Fibroblast of skin of left biceps (primary cell): ENCODE measurements around the gene P3H2.

ENCODE experiments used
- DNase-seq, 2 experiments: peaks; one replicate each; pipeline ENCODE4 v3.0.0-alpha.2; 2013; ENCODE audit warnings: low read depth in 2 of 2

Gene P3H2

DNA sequence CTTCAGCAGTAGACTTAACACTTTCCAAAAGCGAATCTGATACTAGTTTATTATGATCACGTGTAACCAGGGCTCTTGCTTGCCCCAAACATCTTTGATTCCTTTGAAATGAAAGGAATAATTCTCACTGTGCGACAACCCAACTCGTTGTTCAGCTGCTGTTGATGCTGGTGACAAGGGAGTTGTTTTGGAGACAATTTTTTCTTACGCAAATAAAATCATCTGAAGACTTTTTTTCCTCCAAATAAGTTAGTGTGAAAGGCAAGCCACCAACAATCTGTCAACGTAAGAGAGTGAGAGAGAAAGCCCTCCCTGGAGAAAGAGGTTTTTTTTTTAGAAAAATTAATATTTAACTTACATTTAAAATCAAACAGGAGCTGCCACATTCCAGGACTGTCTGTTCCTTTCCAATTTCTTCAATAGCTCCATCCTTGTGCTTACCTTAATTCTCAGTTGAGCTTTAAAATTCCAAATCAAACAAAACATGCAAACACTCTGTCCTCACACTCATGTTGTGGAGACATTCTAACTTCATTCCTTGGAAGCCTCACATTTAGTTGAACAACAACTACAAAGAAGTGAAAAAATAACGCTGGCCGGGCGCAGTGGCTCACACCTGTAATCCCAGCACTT is 4.9 kb upstream of the P3H2 start:
- DNase-seq = no peak

DNA sequence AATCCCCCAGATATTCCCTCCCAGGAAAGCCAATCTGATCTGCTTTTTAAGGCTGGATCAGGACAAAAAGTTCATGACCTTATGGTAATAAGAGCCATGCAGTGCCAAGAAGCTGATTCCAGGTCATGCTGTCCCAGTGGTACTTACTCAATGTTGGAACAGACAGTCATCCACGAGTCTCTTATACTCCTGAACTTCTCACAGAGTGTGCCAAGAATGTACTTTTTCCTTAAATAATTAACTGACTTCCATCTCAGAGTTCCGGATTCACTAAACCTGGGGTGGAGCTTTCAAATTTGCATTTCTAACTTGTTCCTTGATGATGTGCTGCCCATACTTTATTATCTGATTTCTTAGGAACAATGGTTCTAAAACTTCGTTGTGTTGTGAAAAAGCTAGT is 3.4 kb upstream of the P3H2 start:
- DNase-seq = no peak

DNA sequence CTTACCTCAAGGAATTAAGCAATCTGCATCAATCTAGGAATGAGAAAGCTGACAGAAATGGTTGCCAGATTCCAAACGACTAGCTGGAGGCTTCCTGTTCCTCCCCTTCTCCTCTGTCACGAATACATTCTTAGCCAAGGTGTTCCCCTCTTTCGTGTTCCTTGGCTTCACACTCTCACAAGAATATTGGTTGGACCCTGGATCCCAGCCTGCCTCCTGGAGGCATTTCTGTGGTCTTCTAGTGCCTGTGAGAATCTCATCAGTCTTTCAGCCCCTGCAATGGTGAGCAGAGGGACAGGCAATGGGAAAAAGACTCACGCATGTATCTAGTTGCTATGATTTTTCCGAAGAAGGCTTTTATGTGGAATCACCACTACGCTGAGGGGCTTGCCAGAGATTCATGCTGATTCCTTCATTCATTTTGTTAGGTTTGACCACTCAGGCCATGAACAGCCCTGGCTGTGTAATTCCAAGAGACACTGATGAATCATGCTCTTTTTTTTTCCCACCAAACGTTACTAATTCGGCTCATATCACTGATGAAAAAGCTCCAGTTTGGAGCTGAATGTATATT is 1.6 kb upstream of the P3H2 start:
- DNase-seq = no peak

DNA sequence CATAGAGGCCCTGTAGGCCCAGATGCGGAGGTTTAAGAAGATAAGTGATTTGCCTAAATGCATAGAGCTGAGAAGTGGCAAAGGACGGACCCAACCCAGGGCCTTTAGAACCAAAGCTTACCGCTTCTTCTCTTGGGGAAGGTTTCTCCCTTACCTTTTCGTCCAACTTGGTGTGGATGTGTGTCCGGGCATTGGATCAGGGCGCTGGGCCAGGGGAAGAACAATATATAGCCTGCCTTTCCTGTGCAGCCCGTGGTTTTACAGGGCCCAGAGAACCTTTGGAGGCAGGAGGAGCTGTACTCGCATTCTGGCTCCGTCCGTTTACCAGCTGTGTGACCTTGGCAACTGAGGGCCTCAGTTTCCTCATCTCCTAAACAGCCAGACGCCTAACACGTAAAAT is 686 bp upstream of the P3H2 start:
- DNase-seq = no peak

DNA sequence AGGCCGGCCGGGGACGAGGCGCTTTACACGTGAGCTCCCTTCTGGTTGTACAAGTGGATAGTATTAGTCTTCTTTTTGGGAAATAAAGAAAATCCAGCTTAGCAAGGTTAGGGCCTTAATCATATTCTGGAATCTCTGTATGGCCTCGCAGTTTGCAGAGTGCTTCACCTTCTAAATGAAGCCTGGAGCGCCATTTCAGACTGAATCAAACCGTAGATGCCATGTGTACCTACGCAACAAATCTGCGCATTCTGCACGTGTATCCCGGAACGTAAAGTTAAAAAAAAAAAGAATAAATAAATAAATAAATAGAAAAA is 322 bp upstream of the P3H2 start:
- DNase-seq = no peak

DNA sequence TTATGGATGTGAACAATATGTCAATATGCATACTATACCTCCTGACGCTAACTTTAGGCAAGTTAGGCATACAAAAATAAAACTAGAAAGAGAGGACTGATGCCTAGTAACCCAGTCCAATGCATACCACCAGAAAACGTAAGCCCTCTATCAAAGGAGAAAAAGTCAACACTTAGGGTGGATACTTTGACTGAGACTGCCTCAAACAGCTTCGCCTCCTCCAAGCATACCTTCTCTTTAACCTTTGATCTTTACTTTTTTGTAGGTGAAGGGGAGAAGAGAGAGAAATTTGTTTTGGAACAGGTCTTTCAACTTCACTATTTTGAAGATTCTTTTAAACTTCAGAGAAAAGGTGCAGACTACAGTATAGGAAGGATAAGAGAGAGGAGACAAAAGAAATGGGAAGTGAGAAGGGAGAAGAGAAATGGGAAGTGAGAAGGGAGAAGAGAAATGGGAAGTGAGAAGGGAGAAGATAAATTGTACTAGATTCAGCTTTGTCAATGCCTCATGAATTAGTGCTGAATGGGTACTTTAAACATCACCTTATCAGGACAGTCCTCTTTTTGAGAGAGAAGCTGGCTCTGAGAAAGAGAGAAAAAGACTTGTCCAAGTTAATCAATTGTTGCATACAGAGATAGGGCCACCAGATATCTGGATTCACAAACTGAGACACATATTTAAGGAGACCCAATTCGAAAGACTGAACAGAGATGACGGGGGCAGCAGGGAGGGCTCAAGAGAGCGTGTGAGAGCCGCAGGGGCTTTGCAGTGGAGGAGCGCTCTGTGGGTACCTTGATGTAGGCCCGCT is 1.0 kb downstream of the P3H2 start:
- no peak for DNase-seq

DNA sequence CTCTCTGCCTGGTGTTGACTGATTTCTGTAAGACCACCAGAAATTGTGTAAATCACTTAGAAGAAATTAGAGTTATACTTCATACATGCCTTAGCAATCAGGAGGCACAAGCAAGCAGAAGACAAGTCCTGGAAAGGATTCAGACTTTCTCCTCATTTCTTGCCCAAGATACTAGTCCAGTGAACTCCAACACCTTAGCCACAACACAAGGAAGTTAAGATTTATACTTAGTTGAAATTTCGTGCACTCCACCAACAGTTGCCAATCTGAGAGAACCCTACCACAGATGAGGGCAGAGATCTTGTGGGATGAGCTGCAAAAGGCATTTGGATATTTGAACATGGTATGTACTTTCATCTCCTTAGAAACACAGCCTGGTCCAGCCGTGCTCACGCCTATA is 2.3 kb downstream of the P3H2 start:
- DNase-seq = no peak

DNA sequence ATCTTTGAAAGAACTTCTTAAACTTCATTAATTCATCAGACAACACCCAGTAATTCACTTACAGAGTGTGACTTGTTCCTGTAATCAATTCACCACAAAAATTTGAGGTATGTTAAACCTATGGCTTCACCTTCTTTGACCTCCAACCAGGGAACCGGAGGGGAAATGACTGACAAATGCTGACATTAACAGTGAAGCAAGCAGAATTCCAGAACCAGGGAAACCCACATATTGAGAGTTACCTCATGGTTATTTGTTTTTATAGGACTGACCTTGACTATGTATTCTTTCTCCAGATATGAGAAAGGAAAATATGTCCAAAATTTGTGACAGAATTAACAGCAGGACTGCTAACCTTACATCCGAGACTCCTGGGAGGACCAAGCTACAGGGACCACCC is 2.7 kb downstream of the P3H2 start:
- no peak for DNase-seq

DNA sequence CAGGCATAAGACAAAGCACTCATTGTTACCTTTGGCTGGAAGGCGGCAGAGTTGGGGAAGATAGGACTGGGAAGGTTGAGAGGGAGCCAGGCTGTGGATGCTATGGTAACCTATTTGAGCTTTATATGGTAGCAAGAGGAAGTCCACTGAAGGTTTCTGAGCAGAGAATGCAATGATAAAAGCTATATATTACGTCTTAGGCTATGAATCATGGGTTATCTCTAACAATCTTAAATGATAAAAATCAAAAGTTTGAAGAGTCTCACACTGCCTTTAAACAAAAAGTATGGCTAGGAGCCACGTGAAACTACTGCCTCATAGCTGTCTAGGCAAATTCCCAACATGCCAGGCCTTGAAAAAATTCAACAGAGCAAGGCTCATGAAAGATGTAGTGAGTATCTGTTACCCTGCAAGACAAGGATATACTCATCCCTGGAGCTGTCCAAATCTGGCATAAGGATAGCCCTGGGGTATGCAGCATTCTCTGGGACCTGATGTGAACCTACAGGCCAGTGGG is 4.1 kb downstream of the P3H2 start:
- DNase-seq = no peak

DNA sequence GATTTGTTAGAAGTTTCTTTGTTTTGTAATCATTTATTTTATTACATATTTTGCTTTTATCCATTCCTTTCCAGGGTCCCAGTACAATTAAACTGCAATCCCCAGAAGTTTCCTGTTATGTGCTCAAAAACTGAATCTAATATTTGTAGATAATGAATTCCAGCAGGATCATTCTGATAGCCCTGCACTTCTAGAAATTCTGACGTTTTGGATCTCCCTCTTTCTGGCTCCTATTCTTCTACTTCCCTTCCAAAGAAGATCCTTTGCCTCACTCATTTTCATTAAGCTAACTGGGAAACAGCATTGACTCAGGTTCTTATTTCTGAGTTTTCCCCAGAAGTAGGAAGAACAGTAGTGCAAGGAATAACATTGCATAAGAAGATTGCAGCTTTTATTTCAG is 9.9 kb downstream of the P3H2 start:
- DNase-seq = no peak

DNA sequence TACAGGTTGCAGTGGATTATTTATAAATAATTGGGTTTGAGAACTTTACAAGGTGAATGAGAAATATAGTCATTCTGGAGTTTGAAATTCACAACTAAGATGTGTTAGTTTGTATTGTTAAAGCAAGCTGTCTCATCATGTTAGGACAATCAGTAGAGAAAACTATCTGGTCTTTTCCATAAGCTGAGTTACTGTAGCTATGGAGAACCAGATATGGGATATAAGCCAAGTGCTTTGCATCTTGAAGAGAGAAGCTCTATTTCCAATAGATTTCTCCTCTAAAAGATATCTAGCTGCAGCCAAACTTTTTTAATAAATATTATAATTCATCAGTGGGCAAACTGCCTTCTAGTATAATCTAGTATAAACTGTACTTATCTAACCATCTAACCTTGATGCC is 11.3 kb downstream of the P3H2 start:
- no peak for DNase-seq

DNA sequence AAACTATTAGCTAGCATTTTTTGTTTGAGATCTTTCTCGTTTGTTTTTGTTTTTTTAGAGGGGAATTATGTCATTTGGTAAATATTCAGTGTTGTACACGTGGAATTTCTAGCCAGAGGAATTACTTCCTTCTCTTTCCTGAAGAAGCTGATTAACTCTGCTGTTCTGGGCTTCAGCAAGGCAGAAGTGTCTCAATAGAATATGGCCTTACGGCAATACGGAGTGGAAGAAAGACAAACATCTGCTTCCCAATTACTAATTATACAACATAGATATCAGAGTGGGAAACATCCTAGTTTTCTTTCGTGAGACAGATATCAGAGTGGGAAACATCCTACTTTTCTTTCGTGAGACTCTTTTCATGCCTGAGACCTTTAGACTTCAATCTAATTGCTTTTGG is 11.9 kb downstream of the P3H2 start:
- no peak for DNase-seq

DNA sequence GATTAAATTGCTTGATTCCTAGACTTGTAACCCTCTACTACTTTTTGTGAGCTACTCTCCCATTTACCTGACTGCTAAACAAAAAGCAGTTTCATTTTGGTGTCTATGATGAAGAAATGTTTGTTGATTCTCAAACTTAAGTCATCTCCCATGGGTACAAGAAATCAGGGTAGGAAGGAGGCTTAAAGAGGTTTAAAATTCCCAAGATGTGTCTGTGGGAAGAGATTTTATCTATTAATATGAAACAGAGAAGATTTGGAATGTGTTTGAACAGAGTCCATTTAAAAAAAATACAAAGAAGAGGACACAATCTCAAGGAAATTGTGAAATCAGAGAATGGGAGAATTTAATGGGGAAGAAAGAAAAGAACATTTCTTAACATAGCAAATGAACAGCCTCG is 14.8 kb downstream of the P3H2 start:
- peak; percentile 71 to 79 for DNase-seq

DNA sequence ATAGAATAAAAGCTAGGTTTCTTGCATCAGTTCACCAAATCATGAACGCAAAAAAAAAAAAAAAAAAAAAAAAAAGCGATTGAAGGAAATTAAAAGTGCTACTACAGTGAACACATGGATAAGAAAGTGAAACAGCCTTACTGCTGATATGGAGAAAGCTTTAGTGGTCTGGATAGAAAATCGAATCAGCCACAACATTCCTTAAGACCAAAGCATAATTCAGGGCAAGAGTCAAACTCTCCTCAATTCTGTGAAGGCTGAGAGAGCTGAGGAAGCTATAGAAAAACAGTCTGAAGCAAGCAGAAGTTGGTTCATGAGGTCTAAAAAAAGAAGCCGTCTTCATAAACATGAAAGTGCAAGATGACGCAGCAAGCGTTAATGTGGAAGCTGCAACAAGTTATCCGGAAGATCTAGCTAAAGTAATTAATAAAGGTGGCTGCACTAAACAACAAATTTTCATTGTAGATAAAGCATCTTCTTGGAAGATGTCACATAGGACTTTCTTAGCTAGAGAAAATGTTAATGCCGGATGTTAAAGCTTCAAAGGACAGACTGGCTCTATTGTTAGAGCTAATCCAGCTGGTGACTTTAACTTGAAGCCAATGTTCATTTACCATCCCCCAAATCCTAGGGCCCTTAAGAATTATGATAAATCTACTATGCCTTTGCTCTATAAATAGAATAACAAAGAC is 19.2 kb downstream of the P3H2 start:
- peak in 1 of 2 experiments; percentile 55 for DNase-seq

DNA sequence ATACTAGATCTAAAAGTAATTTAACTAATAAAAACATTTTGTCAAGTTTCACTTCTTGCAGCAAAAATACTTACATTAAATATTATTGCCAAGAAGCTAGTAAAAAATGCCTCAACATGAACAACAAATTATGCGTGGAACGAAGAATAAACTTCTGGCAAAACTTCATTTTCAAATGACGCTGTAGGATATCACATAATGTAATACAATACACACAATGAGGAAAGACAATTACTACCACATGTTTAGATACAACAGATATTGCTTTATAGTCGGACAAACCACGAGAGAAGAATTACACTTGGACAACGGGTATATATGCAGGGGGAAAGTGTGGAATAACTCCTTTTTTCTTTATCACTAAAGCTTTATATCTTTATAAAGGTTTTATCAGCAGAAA is 21.6 kb downstream of the P3H2 start:
- no peak for DNase-seq

DNA sequence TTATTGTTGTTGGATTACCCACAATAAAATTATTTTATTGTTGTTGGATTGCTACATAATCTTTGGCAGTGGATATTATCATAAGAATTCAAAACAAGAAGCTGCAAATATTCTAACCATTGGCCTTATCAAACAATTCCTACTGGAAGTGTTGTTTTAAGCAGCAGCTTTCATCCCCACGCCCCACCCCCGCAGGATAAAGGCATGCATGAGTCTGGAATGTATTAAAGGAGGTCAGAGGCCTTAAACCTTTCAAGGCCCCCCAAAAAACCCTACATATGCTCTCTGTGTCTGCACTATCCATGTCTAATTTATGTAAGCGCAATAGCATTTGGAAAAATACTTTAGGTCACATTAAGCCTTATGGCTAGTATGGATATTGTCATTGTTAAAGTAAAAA is 23.1 kb downstream of the P3H2 start:
- DNase-seq = no peak

DNA sequence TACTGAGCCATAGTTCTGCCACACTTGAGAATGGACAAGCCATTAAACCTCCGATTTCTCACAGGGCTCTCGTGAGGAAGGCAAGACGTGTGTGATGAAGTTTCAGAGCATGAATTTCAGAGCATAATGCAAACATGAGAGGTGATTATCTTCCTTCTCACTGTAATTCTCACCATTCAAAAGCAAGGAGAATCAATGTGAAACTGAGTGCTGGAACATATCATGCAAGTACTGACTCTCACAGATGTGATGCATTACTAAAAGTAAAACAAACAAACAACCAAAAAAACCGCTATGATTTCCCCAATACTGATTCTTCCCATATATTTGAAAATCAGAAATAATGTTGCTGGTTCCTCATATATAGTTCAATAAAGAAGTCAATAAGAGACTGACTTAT is 23.7 kb downstream of the P3H2 start:
- DNase-seq = no peak

DNA sequence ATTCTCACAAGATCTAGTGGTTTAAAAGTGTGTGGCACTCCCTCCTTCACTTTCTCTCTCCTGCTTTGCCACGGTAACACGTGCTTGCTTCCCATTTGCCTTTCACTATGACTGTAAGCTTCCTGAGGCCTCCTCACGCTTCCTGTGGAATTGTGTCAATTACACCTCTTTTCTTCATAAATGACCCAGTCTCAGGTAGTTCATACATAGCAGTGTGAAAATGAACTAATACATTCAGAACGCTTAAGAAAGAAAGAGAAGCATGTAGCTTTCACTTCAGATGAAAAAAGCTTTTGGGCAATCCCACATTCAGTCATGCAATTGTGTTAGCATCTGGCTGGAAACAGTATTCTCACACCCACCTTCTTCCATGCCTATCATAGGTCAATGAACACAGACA is 24.4 kb downstream of the P3H2 start:
- DNase-seq = no peak

DNA sequence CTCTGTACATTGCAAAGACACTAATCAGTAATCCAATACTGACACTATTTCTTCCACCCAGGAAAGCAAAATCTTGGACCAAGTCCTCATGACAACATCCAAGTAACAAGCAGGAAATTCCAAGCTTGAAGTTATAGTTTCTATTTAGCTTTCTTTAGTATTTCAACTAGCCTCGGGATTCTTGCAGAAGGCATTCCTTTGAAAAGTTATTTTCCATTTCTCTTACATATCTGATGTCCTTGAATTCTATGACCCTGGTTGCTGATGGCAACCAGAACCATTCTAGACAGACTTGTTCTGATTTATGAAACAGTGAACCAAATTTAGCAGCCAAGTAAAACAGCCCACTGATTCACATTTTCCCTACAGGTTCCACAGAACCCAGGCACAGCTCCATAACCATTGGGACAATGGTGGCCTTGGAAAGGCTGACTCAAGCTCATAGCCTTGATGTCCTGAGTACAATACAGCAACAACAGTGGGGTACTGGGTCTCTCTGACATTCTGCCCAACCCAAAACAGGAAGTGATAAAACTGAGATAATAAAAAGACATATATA is 26.5 kb downstream of the P3H2 start:
- peak; percentile 53 to 65 for DNase-seq

DNA sequence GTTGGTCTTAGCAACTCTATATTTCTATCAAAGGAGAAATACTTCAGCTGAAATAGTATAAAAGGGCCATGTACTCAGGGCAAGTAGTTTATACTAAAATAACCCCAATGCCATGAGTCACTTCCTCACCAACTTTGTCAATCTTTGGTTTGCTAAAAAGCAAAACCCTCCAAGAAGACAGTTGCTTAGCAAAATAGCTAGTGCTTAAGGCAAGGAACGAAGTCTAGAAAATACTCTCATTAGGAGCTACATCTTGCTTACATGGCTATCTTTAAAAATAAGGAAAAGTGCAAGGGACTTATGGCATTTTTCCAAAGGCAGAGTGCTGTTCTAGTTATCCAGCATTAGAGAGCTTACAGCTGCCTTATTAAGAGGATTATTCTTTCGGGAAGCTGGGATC is 28.4 kb downstream of the P3H2 start:
- no peak for DNase-seq

DNA sequence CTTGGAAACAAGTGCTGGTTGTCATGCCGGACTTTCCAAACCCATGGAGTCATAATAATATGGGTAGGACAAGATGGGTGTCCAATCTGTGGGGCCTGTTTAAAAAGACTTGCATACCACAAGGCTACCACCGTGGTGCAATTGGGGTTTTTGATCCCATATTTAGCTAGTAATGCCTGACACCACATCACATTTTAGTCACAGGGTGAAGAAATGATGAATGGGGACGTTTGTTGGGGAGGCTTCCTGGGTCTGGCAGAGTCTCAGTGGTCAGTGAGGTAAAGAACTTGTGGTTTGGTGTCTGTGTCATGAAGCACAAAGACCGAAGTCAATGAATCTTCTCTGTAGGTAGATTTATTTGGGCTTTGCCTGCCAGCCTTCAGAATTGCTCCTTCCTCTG is 31.0 kb downstream of the P3H2 start:
- DNase-seq = no peak

DNA sequence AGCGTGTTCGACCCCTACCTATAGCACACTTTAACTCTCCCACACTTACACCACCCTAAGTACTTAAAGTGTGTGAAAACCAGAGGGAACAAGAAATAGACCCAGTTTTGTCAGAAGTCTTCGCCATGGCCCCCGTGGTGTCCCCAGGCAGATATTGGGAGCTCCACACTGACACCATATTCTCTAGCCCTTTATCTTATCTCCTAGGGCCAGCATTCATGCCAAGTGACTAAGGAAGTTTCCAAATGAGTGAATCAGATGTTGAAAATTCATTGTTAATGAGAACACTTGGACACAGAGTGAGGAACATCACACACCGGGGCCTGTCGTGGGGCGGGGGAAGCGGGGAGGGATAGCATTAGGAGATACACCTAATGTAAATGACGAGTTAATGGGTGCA is 31.8 kb downstream of the P3H2 start:
- no peak for DNase-seq
